Activated naive CD4-positive, alpha-beta T cell treated with anti-CD3 and anti-CD28 coated beads for 36 hours (primary cell): ENCODE measurements around the gene ZNF514. TPM values are rescaled to one million over a fixed set of nuclear protein-coding genes. Genes with fewer than 3 reads are reported as not detected.

ENCODE experiments used
- CTCF ChIA-PET: fragments of 350-600 bp; sonication (Branson Sonifier 250); formaldehyde crosslinking; loops from one replicate; lab custom pipeline; 2021; ENCODE audit warnings: antibody characterized with exemption; lab: Charles Lee
- DNase-seq: peaks from one replicate; pipeline ENCODE4 v3.0.0-alpha.2; 2020
- H3K27ac Mint-ChIP-seq: one replicate; pipeline ENCODE4 v1.8.0; 2021; ENCODE audit warnings: mild to moderate bottlenecking, mixed read lengths
- H3K27me3 Mint-ChIP-seq: one replicate; pipeline ENCODE4 v1.8.0; 2021; ENCODE audit warnings: low read depth, mixed read lengths
- H3K36me3 Mint-ChIP-seq: one replicate; pipeline ENCODE4 v1.8.0; 2021; ENCODE audit warnings: low read depth, mixed read lengths
- H3K4me1 Mint-ChIP-seq: one replicate; pipeline ENCODE4 v1.8.0; 2021; ENCODE audit warnings: low read depth, mixed read lengths
- H3K4me3 Mint-ChIP-seq: one replicate; pipeline ENCODE4 v1.8.0; 2021; ENCODE audit warnings: mild to moderate bottlenecking, moderate library complexity, mixed read lengths
- H3K9me3 Mint-ChIP-seq: one replicate; pipeline ENCODE4 v1.8.0; 2021; ENCODE audit warnings: mixed read lengths
- intact Hi-C: fragments of 100-400 bp; cut with micrococcal nuclease; formaldehyde crosslinking; loops from one replicate; pipeline ENCODE4 v1.15.1; 2023
- total RNA-seq, 2 experiments: library from RNA; stranded (reverse); gene quantifications; one replicate each; pipeline ENCODE4 v1.2.3, GENCODE V29; 2021

Gene ZNF514
- total RNA-seq, 2 experiments from 2014 or later = 9.1 to 9.7 TPM

DNA sequence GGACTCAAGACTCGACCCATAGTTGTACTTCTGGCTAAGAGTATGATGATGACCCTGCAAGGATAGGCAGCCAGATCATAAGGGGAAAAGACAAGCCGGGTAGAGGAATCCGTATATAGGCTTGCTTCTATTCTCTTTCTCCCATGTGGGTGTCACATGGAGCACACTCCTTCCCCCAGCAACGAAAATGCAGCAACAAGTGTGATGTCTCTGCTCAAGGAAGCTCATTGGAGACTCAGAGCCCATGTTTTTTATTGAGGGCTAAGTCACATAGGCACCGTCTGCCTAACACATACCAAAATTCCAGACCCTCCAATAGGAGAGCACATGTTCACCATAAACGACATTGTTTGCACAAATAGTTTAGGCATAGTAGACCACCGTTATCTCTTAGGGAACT, 12.3 kb upstream of the ZNF514 start:
- Mint-ChIP-seq H3K4me1 (peaks cover 5% of the 10 kb centered on the region), H3K27me3 (no peaks in the 10 kb centered on the region), H3K27ac (no peak overlapping the region), H3K9me3 (peaks cover 3% of the 10 kb centered on the region), H3K36me3 (peaks cover 37% of the 10 kb centered on the region), H3K4me3 (no peak overlapping the region)
- CTCF ChIA-PET = interaction anchor here (0.6 kb wide), 1 partner anchor 50 kb away, joined by 4 read pairs; the partner anchor contains the start of gene MRPS5
- intact Hi-C loops = no loop called here
- no peak for DNase-seq

DNA sequence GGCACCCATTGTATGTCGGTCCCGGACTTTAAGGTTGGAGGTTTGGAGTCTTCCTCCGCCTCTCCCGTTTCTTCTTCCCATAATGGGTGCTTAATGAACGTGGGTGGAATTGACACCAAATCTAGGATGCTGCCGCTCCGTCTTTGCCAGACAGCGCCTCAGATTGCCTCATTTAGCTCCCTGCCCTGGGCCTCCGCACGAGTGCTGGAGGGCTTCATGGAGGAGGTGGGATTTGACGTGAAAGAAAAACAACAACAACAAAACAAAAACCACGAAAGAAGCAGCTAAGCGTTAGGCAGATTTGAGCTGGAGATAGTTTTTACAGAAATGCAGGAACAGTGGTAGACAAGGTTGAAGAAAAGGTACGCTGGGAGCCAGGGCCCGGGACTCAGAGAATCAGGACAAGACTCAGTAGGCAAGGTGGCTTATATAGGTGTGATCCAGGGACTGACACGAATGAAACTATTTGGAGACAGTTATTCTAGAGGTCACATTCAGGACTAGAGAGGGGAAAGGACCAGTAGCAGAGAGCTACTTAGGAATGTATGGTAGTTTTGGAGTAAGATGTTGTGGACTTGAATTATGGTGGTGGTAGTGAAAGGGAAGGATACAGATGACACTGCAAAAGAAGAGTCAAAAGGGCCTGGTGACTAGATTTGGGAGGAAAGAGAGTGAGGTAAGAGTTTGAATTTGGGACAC, 6.6 kb upstream of the ZNF514 start:
- peaks cover 3% of the 10 kb centered on the region for H3K9me3 Mint-ChIP-seq
- H3K4me3 Mint-ChIP-seq = peak overlapping the region; percentile 99
- peak overlapping the region; percentile 89 for H3K27ac Mint-ChIP-seq
- no peak for DNase-seq
- intact Hi-C loops = no loop called here
- no peaks in the 10 kb centered on the region for H3K27me3 Mint-ChIP-seq
- CTCF ChIA-PET = interaction anchor here (0.6 to 2.7 kb wide), 7 partner anchors 9 to 218 kb away, joined by 3 to 10 read pairs (median 4); no protein-coding TSS in a partner anchor
- H3K36me3 Mint-ChIP-seq = peaks cover 17% of the 10 kb centered on the region
- H3K4me1 Mint-ChIP-seq = peaks cover 24% of the 10 kb centered on the region

DNA sequence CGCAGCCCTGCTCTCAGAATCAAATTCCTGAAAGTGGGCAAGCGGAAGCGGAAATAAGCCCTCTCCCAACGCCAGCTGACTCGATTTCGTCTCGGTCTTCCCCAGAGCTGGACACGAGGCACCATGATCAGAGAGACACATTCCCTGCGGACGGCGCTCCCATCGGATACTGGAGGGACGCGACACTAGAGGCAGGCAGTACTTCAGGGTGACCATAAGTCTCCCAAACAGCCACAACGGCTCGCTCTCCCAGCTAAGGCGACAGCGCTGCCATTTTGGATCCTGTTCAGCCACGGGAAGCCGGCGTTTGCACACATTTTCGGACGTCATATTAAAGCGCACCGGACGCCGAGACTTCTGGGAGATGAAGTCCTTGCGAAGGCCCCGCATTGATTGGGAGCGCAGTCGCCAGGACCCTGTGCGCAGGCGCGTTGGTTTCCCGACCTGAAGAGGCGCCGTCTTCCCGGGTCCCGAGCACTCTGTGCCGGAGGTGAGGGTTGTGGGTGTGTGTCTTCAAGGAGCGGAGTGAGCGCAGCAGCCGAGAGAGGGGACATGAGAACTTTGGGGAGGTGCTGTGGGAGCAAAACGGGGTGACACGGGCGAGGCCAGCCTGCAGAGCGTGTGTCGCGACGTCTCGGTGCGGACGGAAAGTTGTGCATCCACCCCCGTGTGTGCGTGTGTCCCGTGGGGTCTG, 5.9 kb upstream of the ZNF514 start, which contains the start of gene ZNF2:
Gene ZNF2, plus strand, starts transcription at position 439 of the 694 bp plus-strand sequence. CDS start 10,418 bp downstream, outside the sequence.
- Mint-ChIP-seq H3K4me3 (peak within 1 kb of the TSS; percentile 99), H3K27ac (peak within 1 kb of the TSS; percentile 89), H3K27me3 (no peaks in the 10 kb centered on the region), H3K9me3 (peaks cover 3% of the 10 kb centered on the region), H3K36me3 (peaks cover 15% of the 10 kb centered on the region), H3K4me1 (peaks cover 22% of the 10 kb centered on the region)
- CTCF ChIA-PET = interaction anchor here (0.7 to 2.7 kb wide), 7 partner anchors 9 to 141 kb away, joined by 3 to 10 read pairs (median 5); no protein-coding TSS in a partner anchor
- intact Hi-C loops = loop anchor here (1.0 kb wide), 5 partner anchors 42 to 237 kb away; partner anchors contain the start of genes FAHD2A and ZNF892
- DNase-seq = peak; percentile 99

DNA sequence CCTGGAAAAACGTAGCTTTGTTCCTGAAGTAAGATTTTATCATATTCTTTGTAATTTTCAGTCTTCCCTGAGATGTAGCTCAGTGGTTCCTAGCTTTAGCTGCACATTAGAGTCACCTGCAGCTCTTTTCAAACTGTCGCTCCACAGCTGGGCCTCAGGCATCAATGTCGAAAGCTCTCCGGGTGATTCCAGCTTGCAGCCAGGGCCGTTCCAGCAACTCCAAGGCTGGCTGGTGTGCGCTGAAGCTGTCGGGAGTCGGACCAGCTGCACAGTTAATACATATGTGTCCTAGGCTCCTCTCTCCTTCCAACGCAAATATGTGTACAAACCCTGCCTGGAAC, 5.4 kb upstream of the ZNF514 start:
- no peak for DNase-seq
- Mint-ChIP-seq H3K4me3 (peak overlapping the region; percentile 99), H3K9me3 (peaks cover 3% of the 10 kb centered on the region), H3K27me3 (no peaks in the 10 kb centered on the region), H3K36me3 (peaks cover 14% of the 10 kb centered on the region), H3K4me1 (peaks cover 24% of the 10 kb centered on the region), H3K27ac (peak overlapping the region; percentile 89)
- CTCF ChIA-PET = interaction anchor here (0.9 to 2.7 kb wide), 5 partner anchors 44 to 141 kb away, joined by 3 to 10 read pairs (median 6); no protein-coding TSS in a partner anchor
- intact Hi-C loops = loop anchor here (1.0 kb wide), 5 partner anchors 42 to 237 kb away; partner anchors contain the start of genes FAHD2A and ZNF892

DNA sequence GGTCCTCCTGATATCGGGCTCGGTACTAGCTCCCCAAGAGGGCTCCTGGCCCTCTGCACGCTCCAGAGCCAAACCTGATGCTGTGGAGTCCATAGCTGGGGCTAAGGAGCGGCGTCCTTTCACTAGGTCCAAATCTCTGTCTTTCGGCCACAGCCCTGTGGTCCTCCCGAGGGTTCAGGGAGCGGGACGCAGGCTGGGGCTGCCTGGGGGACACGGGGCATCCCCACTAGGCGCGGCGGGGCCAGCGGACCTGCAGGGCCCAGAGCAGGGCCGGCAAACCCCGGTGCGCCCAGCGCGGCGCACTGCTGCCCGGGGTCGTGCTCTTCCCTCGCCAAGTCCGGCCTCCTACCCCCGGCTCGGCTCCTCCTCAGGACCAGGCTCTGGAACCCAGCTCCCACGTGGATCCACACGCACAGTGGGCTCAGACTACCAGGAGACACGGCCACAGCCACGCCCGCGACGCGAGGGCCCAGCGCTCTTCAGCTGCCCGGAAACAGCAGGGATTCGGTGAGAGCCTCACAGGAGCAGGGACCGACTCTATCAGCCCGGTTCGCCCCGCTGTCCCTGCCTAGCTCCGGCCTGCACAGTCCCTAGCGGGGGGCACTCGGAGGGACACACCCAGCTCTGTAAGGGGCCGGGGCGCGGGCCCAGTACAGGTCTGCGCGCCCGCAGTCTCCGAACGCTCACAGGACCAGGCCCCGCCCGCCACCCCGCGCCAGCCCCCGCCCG, 593 bp downstream of the ZNF514 start:
- peaks cover 16% of the 10 kb centered on the region for H3K4me1 Mint-ChIP-seq
- H3K27ac Mint-ChIP-seq = no peak overlapping the region
- peak; percentile 22 for DNase-seq
- peaks cover 18% of the 10 kb centered on the region for H3K9me3 Mint-ChIP-seq
- H3K4me3 Mint-ChIP-seq = peak overlapping the region; percentile 77
- H3K36me3 Mint-ChIP-seq = peaks cover 39% of the 10 kb centered on the region
- H3K27me3 Mint-ChIP-seq = no peaks in the 10 kb centered on the region
- intact Hi-C loops = loop anchor here (1.0 kb wide), 1 partner anchor 37 kb away; no protein-coding TSS in a partner anchor
- CTCF ChIA-PET = interaction anchor here (0.5 to 2.1 kb wide), 4 partner anchors 32 to 137 kb away, joined by 3 to 6 read pairs (median 4); no protein-coding TSS in a partner anchor

DNA sequence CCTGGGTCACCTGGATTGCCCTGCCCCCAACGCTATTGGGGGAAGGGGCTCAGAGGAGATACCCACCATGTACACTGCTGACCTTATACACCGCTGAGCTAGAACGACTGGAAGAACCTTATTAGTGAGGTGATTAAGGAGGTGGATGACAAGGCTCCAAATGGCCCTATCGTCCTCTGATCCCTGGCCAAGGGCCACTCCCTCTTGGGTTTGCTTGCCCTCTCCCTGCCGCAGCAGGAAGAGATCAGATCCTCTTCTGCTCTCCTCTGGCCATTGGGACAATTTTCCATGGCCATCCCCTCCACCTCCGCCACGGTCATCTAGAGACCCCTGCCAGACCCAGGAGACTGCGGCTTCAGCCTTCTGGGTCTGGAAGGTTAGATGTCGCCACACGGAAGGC, 1.2 kb downstream of the ZNF514 start:
- intact Hi-C loops = no loop called here
- H3K9me3 Mint-ChIP-seq = peaks cover 23% of the 10 kb centered on the region
- H3K27ac Mint-ChIP-seq = no peak overlapping the region
- peaks cover 44% of the 10 kb centered on the region for H3K36me3 Mint-ChIP-seq
- peak overlapping the region; percentile 39 for H3K4me3 Mint-ChIP-seq
- no peak for DNase-seq
- no peaks in the 10 kb centered on the region for H3K27me3 Mint-ChIP-seq
- H3K4me1 Mint-ChIP-seq = peaks cover 10% of the 10 kb centered on the region
- CTCF ChIA-PET = interaction anchor here (0.5 to 2.1 kb wide), 3 partner anchors 32 to 136 kb away, joined by 3 to 6 read pairs (median 3); no protein-coding TSS in a partner anchor

DNA sequence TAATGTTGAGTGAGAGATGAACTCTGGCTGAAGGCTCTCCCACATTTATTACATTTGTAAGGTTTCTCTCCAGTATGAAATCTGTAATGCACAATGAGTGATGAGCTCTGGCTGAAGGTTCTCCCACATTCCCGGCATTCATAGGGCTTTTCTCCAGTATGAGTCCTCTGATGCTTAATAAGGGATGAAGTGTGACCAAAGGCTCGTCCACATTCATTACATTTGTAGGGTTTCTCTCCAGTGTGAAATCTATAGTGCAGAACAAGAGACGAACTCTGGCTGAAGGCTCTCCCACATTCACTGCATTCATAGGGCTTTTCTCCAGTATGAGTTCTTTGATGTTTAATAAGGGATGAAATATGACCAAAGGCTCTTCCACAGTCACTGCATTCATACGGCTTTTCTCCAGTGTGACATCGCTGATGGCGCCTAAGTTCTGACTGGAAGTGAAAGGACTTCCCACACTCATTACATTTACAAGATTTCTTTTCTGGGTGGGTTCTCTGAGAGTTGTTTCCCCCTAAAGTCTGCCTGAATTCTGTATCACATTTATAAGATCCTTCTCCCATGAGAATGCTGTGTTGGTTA, 10.2 kb downstream of the ZNF514 start:
- no peak for DNase-seq
- peaks cover 84% of the 10 kb centered on the region for H3K36me3 Mint-ChIP-seq
- H3K27me3 Mint-ChIP-seq = no peaks in the 10 kb centered on the region
- H3K9me3 Mint-ChIP-seq = peaks cover 81% of the 10 kb centered on the region
- intact Hi-C loops = no loop called here
- H3K27ac Mint-ChIP-seq = no peak overlapping the region
- H3K4me1 Mint-ChIP-seq = no peaks in the 10 kb centered on the region
- CTCF ChIA-PET = no interaction called here
- no peak overlapping the region for H3K4me3 Mint-ChIP-seq

DNA sequence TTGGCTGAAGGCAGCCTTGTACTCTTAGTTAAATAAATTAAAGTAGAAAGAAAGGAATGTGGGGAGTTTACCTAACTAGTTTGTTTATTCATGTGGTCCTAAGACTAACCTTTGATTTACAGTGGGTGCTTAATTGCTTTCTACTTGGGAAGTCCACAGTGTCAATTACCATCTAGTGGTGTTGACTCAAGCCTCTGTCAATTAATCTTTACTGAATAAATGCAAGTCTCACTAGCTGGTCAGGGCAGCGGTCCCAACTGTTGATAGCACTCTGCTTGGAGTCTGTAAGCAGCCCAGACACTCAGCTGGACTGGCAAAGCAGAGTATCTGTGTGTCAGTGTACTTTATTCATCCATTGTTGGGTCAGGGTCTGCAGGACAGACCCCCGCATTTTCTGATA, 15.8 kb downstream of the ZNF514 start:
- Mint-ChIP-seq H3K36me3 (peaks cover 56% of the 10 kb centered on the region), H3K4me1 (no peaks in the 10 kb centered on the region), H3K4me3 (no peak overlapping the region), H3K27me3 (no peaks in the 10 kb centered on the region), H3K9me3 (peaks cover 74% of the 10 kb centered on the region), H3K27ac (no peak overlapping the region)
- no peak for DNase-seq
- intact Hi-C loops = no loop called here
- CTCF ChIA-PET = interaction anchor here (0.6 kb wide), 1 partner anchor 99 kb away, joined by 3 read pairs; no protein-coding TSS in a partner anchor

DNA sequence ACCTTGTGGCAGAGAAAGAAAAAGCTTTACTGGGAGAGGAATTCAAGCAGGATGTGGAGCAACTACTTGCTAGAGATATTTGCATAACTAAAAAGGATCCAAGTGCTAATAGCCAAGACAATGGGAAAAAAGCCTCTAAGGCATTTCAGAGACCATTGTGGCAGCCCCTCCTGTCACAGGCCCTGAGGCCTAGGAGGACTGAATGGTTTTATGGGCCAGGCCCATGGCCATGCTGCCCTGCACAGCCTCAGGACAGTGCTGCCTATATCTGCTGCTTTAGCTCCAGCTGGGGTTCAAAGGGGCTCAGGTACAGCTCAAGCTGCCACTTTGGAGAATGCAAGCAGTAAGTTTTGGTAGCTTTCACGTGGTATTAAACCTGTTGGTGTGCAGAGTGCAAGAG, 20.9 kb downstream of the ZNF514 start:
- no peaks in the 10 kb centered on the region for H3K27me3 Mint-ChIP-seq

DNA sequence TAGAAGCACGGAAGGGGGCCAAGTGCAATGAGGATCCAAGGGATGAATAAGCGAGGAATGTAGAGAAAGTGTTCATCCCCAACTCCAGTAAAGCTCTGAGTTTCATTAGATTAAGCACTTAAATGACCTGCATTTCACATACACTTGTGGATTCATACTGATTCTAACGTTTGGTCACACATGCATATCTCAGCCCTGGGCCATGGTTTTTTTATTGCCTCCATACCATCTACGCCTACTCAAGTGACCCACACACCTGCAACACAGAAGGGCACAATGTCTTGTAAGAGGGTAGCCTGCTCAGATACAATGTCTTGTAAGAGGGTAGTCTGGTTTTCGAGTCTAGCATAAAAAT, 37.5 kb downstream of the ZNF514 start:
- DNase-seq = no peak
- no peaks in the 10 kb centered on the region for H3K27me3 Mint-ChIP-seq
- peaks cover 39% of the 10 kb centered on the region for H3K4me1 Mint-ChIP-seq
- intact Hi-C loops = loop anchor here (1.0 kb wide), 4 partner anchors 37 to 280 kb away; partner anchors contain the start of genes FAHD2A, ZNF2, ZNF514 and ZNF892
- peak overlapping the region; percentile 90 for H3K27ac Mint-ChIP-seq
- H3K9me3 Mint-ChIP-seq = no peaks in the 10 kb centered on the region
- peak overlapping the region; percentile 93 for H3K4me3 Mint-ChIP-seq
- H3K36me3 Mint-ChIP-seq = peaks cover 8% of the 10 kb centered on the region
- CTCF ChIA-PET = interaction anchor here (4.6 to 10.2 kb wide), 2 partner anchors 44 to 99 kb away, joined by 35 to 152 read pairs; no protein-coding TSS in a partner anchor

More for the DNA sequence above, 20.9 kb downstream of the ZNF514 start:
- Mint-ChIP-seq H3K9me3 (peaks cover 53% of the 10 kb centered on the region), H3K4me1 (no peaks in the 10 kb centered on the region), H3K27ac (no peak overlapping the region), H3K36me3 (peaks cover 29% of the 10 kb centered on the region), H3K4me3 (no peak overlapping the region)
- intact Hi-C loops = no loop called here
- no peak for DNase-seq
- CTCF ChIA-PET = no interaction called here
